Mucosa of gallbladder (tissue), 1 donor: ENCODE data around the gene CS. TPM values are rescaled to one million over a fixed set of nuclear protein-coding genes. Genes with fewer than 3 reads are reported as not detected.
"Not testable (repeated sequence)": the region's sequence is repeated elsewhere in the genome, so short reads cannot be mapped to it uniquely, and the experiment has no call there.

ENCODE experiments used
- DNase-seq: peaks from one replicate; pipeline ENCODE4 v3.0.0-alpha.2; 2020; ENCODE audit warnings: low spot score
- total RNA-seq: library from RNA; stranded (reverse); gene quantifications from one replicate; pipeline ENCODE4 v1.2.1, GENCODE V29; 2021
- donor health status: DM: no; HTN: no; CAD: no.

The CS gene
- 156 TPM for total RNA-seq

DNA sequence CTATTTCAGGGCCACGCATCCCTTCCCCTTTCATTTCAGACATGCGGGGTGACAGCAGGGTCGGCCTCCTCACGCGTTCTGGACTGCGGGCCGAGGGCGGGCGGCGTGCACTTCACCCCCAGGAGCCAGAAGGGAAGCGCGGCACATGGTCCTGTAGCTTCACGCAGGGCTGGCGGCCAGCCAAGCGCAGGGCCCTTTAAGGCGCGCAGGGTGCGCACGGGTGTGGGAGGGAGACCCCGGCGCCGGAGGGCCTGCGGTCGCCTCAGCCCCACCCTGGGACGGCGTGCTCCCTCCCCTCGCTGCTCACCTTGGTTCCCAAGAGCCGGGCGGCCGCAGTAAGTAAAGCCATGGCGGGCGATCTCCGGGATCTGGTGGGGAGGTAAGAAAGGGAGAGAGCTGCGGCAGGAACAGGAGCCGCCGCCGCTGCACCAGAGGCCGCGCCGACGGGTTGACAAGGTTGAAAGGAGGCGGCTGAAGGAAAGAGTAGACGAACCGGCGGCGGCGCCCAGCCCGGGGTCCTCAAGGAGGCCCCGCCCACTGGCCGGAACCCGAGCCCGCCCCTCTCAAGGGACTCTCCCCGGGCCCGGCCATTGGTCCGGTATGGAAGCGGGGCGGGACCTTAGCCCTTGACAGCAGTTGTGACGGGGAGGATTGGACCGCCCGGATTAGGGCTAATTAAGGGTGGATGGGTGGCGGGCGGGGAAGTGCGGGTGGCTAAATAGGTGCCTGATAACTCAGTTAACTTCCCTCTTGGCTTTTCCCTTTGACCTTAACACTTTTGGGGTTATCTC, at the start of gene CS:
Gene CS (minus strand): TSS at position 478 of the 791 bp plus-strand sequence. CDS start 129 bp downstream, at position 349.
- DNase-seq = peak; percentile 99

DNA sequence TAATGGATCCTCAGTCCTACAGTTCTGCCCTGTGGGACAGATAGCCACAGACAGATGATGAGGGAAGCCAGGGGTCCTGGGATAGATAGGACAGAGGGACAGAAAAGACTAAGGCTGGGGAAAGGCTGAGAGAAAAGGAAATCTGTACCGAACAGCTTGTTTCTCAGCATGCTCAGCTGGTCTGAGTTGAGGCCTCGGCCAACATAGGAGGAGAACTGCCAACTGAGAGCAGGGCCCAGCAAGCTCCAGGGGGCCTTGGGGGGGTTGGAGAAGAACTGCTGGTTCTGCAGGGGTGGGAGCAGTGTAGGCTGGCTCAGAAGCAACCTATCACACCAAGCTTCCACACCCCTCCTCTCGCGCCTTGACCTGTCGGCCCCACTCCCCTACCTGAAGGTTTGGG, 48.6 kb upstream of the CS start:
- DNase-seq = no peak

DNA sequence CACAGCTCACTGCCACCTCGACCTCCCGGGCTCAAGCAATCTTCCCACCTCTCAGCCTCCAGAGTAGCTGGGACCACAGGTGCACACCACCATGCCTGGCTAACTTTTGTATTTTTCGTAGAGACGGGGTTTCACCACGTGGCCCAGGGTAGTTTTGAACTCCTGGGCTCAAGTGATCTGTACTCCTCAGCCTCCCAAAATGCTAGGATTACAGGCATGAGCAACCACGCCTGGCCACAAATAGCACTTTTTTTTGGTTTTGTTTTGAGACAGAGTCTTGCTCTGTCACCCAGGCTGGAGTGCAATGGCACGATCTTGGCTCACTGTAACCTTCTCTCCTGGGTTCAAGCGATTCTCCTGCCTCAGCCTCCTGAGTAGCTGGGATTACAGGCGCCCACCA, 47.1 kb upstream of the CS start:
- DNase-seq = not testable (repeated sequence)

DNA sequence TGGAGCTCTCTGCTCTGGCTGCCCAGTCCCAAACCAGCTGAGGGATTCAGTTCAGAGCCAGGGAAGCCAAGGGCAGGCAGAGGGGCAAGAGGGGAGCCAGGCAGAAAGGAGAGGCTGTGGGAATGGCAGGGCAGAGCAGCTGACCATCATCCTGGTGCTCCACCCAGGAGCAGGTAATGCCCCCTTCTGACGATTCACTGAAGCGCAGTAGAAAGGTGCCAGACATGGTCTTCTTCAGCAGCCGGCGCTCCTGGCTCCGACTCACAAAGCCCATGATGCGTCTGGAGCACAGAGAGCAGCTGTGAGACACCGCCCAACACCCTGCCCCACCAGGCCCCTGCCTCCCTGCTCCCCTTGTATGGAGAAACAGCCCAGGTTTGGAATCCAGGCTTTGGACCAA, 46.5 kb upstream of the CS start:
- no peak for DNase-seq

DNA sequence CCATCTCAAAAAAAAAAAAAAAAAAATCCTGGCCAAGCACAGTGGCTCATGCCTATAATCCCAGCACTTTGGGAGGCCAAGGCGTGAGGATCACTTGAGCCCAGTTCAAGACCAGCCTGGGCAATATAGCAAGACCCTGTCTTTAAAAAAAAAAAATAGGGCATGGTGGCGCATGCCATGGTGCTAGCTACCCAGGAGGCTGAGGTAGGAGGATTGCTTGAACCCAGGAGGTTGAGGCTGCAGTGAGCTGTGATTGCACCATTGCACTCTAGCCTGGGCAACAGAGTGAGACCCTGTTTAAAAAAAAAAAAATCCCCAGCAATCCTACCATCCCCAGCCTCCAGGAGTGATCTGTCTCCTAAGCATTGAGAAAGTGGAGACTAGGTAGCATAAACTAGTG, 42.2 kb upstream of the CS start:
- DNase-seq = not testable (repeated sequence)

DNA sequence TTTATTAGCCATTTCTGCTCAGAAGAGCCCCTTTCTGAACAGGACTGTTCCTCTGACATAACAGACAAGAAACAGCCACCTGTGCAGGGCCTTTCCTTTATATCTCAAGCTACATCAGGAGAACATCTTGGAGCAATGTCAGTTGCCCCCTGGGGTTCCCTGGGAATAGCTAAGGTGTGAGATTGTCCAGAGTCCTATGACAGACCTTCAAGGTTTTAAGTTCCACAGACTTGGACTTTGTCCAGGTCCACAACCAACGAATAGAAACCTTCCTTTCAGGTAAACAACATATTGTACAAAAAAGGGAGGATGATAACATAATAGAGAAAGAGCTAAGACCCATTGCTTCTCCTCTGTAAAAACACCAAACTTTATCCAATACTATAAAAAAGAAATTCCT, 41.5 kb upstream of the CS start:
- DNase-seq = no peak

DNA sequence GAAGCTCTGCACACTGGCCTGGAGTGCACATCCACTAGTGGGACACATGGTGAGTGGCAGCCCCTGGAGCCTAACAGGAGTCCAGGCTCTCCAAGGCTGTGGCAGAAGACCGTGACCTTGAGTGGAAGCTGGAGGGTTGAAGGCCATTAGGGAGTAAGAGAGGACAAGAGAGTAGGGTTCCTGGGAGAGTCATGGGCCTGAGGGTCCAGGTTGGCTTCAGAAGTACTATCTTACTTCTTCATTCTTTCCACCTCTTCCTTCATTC, 39.0 kb upstream of the CS start:
- DNase-seq = no peak

DNA sequence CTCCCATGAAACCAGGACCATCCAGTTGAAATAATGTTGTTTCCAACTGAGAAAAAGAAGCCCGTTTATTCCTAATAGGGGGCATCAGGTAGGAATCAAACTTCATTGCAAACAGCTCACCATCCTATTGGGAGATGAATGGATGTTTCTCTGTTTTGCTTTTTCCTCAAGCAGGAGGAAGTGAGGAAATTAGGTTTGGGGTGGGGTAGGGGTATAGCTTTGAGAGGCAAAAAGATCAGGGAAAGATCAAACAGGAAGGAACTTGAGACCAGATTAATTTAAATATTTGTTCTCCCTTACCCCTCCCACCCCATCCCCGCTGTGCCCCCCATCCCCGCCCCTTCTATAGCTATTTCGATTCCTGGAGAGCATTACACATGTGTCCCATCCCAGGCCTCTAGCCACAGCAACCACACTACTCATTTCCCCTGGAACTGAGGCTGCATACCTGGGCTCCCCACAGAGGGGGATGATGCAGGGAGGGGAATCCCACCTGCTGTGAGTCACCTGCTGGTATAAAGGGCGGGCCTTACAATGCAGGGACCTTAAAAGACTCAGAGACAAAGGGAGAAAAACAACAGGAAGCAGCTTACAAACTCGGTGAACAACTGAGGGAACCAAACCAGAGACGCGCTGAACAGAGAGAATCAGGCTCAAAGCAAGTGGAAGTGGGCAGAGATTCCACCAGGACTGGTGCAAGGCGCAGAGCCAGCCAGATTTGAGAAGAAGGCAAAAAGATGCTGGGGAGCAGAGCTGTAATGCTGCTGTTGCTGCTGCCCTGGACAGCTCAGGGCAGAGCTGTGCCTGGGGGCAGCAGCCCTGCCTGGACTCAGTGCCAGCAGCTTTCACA, 38.4 kb upstream of the CS start, which contains the start of gene IL23A:
Gene IL23A (plus strand): TSS at position 577 of the 850 bp plus-strand sequence. CDS start 161 bp downstream, at position 738.
- DNase-seq = no peak

DNA sequence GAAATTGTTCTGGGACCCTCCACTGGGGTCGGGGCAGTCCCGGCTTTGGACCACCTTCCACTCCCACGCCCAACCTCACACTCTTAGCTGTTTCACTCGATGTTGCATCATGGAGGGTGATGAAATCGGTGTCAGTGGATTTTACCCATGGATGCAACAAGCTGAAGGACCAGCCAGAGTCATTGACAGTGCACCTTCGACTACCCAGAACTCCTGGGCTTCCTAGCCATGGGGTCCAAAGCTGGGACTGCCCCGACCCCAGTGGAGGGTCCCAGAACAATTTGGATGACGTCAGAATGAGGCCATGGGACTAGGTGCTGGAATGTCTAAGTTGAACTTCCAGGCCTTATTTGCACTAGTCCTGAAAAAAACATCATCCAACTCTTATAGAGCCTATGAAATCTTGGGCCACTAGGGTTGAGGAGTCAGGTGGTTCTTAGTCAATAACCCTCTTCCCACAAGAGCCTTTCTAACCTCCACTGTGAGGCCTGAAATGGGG, 37.7 kb upstream of the CS start:
- DNase-seq = no peak

DNA sequence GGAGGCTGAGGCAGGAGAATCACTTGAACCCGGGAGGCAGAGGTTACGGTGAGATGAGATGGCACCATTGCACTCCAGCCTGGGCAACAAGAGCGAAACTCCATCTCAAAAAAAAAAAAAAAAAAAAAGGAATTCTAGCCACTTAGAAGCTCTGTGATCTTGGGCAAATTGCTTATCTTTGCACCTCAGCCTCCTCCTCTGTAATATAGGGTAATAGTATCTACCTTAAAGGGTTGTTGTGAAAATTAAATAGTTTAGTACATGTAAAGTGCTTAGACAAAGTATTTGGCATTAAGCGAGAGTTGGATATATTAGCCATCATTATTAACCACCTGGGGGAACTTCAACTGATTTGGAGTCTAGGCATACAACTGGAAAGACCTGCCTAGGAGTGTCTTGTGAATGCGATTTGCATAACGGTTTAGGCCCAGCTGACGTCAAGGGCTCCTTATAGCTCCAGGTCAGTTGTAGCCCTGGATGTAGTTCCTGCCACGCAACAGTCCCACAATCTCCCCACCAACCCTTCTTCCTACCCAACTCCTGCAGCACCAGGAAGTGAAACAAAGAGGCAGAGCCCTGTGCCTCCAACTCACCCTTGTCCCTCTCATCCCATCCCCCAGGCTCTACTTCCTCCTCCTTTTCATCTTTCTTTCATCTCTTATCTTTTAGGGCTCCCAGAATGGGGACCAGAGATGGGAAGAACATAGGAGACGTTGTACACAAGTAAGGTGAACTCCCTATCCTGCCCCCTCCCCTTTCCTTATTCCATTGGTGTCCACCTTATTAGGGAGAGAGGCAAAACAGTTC, 36.4 kb upstream of the CS start:
- no peak for DNase-seq

DNA sequence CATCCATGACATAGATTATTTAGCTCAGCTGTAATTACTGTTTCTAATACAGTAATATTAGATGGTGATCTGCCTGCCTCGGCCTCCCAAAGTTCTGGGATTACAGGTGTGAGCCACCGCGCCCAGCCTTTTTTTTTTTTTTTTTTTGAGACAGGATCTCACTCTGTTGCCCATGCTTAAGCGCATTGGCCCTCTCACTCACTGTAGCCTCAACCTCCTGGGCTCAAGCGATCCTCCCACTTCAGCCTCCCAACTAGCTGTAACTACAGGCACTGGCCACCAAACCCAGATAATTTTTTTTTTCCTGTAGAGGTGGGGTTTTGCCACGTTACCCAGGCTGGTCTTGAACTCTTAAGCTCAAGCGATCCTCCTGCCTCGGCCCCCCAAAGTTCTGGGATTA, 35.4 kb upstream of the CS start:
- DNase-seq = not testable (repeated sequence)

DNA sequence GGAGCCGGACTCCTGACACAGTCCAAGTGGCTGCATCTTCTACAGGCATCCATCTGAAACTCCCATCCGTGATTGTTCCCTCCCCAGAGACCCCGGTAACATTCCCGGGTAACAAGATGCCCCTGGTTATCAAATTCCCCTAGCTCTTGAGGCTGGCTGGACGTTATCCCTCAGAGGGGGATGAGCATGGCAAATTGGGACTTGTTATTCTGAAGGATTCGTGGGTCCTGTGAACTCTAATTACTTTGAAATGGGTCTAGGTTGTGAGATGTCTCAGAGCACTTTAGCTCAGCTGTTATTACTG, 34.3 kb upstream of the CS start:
- DNase-seq = no peak

DNA sequence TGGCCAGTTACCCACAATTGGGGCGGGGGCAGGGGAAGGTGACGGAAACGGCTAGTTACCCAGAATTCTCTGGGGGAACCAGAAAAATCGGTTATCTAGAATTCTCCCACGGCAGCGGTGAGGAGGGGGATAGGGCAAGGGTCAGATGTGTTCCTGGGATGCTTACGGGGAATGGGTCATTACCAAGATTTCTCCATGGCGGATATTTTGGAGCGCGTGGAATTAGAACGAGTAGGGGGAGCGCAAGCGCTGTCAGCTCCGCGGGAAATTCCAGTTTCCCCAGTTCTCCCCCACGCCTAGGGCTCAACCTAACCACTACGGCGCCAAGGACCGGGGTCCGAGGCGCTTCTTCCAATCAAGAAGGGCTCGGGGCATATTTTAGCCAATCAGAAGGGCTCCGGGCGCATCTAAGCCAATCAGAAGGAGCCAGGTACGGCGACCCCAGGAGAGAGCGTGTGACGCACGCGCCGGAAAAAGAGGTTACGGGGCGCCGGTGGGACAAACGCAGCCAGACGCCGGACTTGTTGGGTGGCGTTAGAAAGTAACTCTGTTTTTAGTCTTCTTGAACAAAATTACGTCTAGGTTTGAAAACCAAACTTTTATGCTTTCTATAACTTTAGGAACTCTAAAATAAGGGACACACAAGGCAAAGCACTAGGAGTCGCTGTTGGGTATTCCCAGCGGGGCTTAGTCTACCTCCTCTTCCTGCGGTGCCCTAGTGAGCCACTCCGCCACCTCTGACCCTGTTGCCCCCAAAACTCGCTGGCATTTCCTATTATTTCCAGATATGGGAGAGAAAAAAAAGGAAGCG, 33.8 kb upstream of the CS start, which contains the start of gene PAN2:
Gene PAN2 (minus strand): TSS at position 322 of the 811 bp plus-strand sequence. CDS start 906 bp downstream, outside the sequence.
- peak; percentile 96 for DNase-seq

DNA sequence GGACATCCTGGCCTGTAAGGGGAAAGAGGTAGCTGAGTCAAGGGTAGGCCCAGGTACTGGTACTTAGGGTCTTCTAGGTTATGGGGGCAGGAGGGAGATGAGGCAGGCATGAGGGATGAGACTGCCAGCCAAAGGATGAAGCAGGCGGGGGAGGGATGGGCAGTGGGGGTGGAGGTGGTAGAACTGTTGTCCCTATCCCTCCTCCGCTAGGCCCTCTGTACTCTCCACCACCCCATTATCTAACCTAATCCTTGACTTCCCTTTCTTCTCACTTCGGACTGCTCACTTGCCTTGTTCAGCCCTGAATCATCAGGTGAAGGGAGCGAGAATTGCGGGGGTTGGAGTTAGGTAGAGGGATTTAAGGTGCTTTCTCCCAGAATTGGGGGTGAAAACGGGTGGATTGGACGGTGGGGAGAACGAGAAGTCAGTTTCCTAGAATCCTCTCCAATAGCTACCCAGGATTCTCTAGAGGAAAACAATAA, 33.1 kb upstream of the CS start:
- DNase-seq = no peak

DNA sequence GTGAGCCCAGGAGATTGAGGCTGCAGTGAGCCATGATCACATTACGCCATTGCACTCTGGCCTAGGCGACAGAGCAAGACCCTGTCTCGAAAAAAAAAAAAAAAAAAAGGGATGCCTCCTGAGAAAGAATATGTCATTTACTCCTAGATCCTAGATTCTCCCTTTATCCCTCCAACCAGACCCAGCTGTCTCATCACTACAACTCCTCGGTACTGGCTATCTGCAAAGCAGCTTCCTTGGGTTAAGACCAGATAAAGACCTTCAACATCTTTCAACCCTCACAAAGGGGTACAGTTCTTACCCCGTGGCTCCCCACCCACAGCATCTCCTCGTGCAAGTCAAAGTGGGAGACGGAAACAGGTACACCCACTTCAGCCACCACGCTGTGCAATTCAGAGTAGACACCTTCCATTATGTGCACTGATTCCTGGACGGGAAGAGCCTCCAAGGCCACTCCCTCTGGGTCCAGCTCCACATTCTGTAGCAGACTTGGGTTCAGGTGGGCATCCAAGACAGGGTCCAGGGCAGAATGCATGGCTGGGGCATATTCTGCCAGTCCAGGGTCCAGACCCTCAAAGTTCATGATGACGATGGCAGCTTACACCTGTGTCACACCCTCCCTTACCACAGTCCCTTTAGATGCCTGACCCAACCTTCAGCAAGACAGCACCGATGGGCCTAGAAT, 32.5 kb upstream of the CS start:
- DNase-seq = no peak

DNA sequence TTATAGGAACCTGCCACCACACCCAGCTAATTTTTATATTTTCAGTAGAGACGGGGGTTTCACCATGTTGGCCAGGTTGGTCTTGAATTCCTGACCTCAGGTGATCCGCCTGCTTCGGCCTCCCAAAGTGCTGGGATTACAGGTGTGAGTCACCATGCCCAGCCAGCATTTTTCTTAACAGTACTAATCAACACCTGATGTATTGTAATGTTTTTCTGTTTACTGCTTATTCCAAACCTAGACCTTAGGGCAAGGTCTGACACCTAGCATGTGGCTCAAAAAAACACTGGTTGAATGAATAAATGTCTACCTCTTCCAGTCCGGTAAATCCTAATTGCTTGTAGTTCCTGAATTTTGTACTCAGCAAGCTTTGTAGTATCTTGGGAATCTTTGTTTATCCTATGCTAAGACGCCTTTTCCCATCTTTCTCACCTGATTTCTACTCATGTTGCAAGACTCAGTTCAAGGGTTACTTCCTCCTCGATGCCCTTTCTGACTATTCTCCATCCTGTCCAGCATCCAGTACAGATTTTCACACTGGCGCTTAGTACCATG, 30.9 kb upstream of the CS start:
- DNase-seq = no peak

DNA sequence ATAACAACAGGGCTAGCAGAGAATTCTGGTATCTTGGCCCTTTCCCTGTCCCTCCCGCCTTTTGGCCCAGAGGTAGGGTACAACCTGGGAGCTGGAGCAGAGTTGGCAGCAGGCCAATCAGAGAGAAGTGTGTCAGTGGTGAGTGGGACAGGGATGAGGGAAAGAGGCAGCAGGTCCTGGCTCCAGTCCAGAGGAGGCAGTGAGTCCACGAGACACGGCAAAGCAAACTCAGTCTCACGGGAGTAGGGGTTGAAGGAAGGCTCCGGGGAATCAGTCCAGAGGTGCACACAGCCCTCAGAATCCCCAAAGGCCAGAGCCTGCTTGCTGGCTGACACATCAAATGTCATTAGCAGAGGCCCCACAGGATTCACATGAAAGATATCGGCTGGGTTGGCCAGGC, 26.4 kb upstream of the CS start:
- DNase-seq = no peak

DNA sequence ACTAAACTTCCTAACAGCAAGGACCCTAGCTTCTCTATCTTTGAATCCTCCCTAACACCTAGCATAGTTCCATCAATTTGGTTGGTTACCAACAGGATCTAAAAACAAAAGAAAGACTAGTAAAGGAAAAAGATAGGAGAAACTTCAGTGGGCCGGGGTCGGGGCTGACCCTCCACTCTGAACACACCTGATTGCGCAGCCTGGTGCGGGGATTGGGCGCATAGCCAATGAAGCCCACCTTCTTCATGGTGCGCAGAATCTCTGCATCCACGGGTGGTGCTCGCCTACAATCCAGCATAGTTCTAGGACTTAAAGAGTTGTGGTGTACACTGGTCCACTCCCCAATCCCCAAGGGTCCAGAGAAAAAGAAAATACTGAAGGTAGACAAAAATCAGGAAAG, 26.0 kb upstream of the CS start:
- no peak for DNase-seq

DNA sequence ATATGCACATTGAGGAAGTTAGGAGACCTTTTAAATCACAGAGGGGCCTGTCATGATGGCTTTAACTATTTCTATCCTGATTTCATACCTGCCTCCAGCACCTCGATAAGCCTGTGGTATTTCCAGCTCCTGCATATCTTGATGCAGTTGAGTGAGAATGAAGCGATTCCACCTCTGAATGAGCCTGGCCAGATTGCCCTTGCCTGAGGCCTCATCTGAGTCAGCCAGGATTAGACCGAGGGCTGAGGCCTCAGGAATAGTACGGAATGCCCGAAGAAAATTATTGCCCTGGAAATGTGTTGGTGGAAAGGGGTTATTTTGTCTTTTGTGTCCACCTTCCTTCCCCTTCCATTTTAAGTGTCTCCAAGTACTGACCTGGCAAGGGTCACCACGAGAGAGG, 24.1 kb upstream of the CS start:
- no peak for DNase-seq

DNA sequence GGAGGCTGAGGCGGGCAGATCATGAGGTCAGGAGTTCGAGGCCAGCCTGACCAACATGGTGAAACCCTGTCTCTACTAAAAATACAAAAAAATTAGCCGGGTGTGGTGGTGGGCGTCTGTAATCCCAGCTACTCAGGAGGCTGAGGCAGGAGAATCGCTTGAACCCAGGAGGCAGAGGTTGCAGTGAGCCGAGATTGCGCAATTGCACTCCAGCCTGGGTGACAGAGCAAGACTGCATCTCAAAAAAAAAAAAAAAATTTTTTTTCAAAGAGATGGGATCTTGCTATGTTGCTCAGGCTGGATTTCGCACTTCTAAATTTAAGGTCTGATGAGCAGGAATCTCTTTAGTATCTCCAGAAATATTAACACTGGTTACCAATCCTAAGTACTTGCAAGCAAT, 21.5 kb upstream of the CS start:
- DNase-seq = not testable (repeated sequence)
